K562 (cell line): ENCODE results near the gene GRIN1. TPM values are rescaled to one million over a fixed set of nuclear protein-coding genes. Genes with fewer than 3 reads are reported as not detected.

Source experiments
- ATAC-seq: fragments of 200-7000 bp; cut with Tn5 transposase; 3 replicates; pipeline ENCODE4 v1.9.1; 2020; ENCODE audit warnings: moderate library complexity
- BruUV-seq: library from RNA; stranded (reverse); fragments of 400-500 nt; replicated peaks from 2 replicates; lab custom pipeline; 2021; lab: Mats Ljungman, UMichigan
- CTCF ChIA-PET: fragments of 300-600 bp; formaldehyde crosslinking; extraction: SDS; loops from one replicate; lab custom pipeline; 2021; ENCODE audit warnings: low intra/inter-chr PET ratio; lab: Yijun Ruan, JAX
- POLR2A ChIA-PET: fragments of 300-600, 350-650 bp; sonication (Branson Sonifier 250); formaldehyde crosslinking; extraction: SDS; loops from one replicate; lab custom pipeline; 2021; ENCODE audit warnings: antibody characterized with exemption, inconsistent platforms; lab: Yijun Ruan, JAX
- DNase-seq, 4 experiments: peaks; one replicate each; pipeline versions ENCODE4 v3.0.0 to v3.0.0-alpha.2; 2011 to 2018; ENCODE audit warnings: low spot score in 3 of 4, mixed read lengths in 3 of 4; ENCODE audit errors: extremely low read depth in 1 of 4
- FAIRE-seq: peaks from 2 replicates; lab custom pipeline; 2011; peaks lifted over from hg19 to GRCh38; lab: Jason Lieb, UNC
- H2AFZ ChIP-seq: 2 replicates; pipeline ENCODE4 v1.6.0; 2011; ENCODE audit warnings: low read depth, low read length, control low read depth, inconsistent platforms
- H3K27ac ChIP-seq: fragments of 200-600 bp; 3 replicates; pipeline ENCODE4 v1.8.0; 2011; ENCODE audit warnings: low read depth, mild to moderate bottlenecking, control low read depth, inconsistent platforms, low read length, moderate library complexity, mixed read lengths; ENCODE audit errors: extremely low read depth
- H3K27me3 ChIP-seq, 2 experiments: fragments of 300-600 bp in 1 of 2; 2 replicates in 1 of 2; 3 replicates in 1 of 2; pipeline versions ENCODE4 v1.6.0 to v1.8.0; 2011; ENCODE audit warnings: inconsistent platforms in 2 of 2, low read length in 2 of 2, mild to moderate bottlenecking in 1 of 2, mixed read lengths in 1 of 2, moderate library complexity in 1 of 2; ENCODE audit not compliant: control insufficient read depth in 2 of 2, insufficient read depth in 2 of 2
- H3K36me3 ChIP-seq: fragments of 300-600 bp; 3 replicates; pipeline ENCODE4 v1.8.0; 2011; ENCODE audit warnings: mild to moderate bottlenecking, low read length, inconsistent platforms; ENCODE audit not compliant: control insufficient read depth, insufficient read depth
- H3K4me1 ChIP-seq, 2 experiments: fragments of 200-600 bp in 1 of 2; replicated peaks in 1 of 2; 2 replicates in 1 of 2; 3 replicates in 1 of 2; pipeline versions ENCODE4 v1.5.1 to v1.8.0; 2011; ENCODE audit warnings: inconsistent platforms in 2 of 2, low read length in 2 of 2, mild to moderate bottlenecking in 1 of 2, mixed read lengths in 1 of 2, moderate library complexity in 1 of 2; ENCODE audit not compliant: control insufficient read depth in 2 of 2, insufficient read depth in 2 of 2
- H3K4me2 ChIP-seq: 2 replicates; pipeline ENCODE4 v1.6.1; 2011; ENCODE audit warnings: low read length, control low read depth, inconsistent platforms, mixed read lengths; ENCODE audit not compliant: insufficient read depth
- H3K4me3 ChIP-seq: fragments of 200-600 bp; sonication (generic), shearing (Covaris generic); 2 replicates; pipeline ENCODE4 v1.5.1; 2016; ENCODE audit warnings: control low read depth, inconsistent platforms
- H3K79me2 ChIP-seq: fragments of 200-600 bp; 3 replicates; pipeline ENCODE4 v1.8.0; 2011; ENCODE audit warnings: low read length, inconsistent platforms; ENCODE audit not compliant: control insufficient read depth, insufficient read depth
- H3K9ac ChIP-seq, 2 experiments: 2 replicates each; pipeline versions ENCODE4 v1.6.0 to v1.6.1; 2011; ENCODE audit warnings: low read depth in 2 of 2, low read length in 2 of 2, control low read depth in 1 of 2, inconsistent platforms in 1 of 2, mild to moderate bottlenecking in 1 of 2, mixed read lengths in 1 of 2; ENCODE audit not compliant: insufficient read depth in 1 of 2
- H3K9me1 ChIP-seq: one replicate; pipeline ENCODE4 v1.6.0; 2011; ENCODE audit warnings: inconsistent platforms, mild to moderate bottlenecking, low read length, moderate library complexity; ENCODE audit not compliant: control insufficient read depth, insufficient read depth
- H3K9me3 ChIP-seq: replicated peaks from 2 replicates; pipeline ENCODE4 v1.5.1; 2011; ENCODE audit warnings: low read depth, low read length, inconsistent platforms; ENCODE audit not compliant: control insufficient read depth, insufficient read depth
- H4K20me1 ChIP-seq: replicated peaks from 2 replicates; pipeline ENCODE4 v1.6.1; 2011; ENCODE audit warnings: low read length, inconsistent platforms, mixed read lengths; ENCODE audit not compliant: control insufficient read depth, insufficient read depth
- ASH1L ChIP-seq: fragments of 450-650 bp; IDR thresholded peaks from 2 replicates; pipeline ENCODE4 v1.6.1; 2018; ENCODE audit warnings: borderline replicate concordance, mild to moderate bottlenecking, low read depth; ENCODE audit not compliant: partially characterized antibody
- CBFA2T2 ChIP-seq: fragments of 450-650 bp; conservative IDR thresholded peaks from 2 replicates; pipeline ENCODE4 v1.6.1; 2017; ENCODE audit warnings: mild to moderate bottlenecking
- CBFA2T3 ChIP-seq: fragments of 450-650 bp; IDR thresholded peaks from 2 replicates; pipeline ENCODE4 v1.6.1; 2017
- FOXP1 ChIP-seq: sonication (generic); formaldehyde crosslinking; IDR thresholded peaks from 2 replicates; pipeline ENCODE4 v1.8.0; 2022; ENCODE audit warnings: mild to moderate bottlenecking, missing genetic modification reagents
- MAZ ChIP-seq, 2 experiments: fragments of 450-650 bp in 1 of 2; sonication (generic) in 1 of 2; formaldehyde crosslinking; IDR thresholded peaks in 1 of 2; conservative IDR thresholded peaks in 1 of 2; 2 replicates each; pipeline versions ENCODE4 v1.4.0 to v1.5.0; 2020; ENCODE audit warnings: mild to moderate bottlenecking in 1 of 2, missing genetic modification reagents in 1 of 2
- MIER1 ChIP-seq: fragments of 450-650 bp; IDR thresholded peaks from 2 replicates; pipeline ENCODE4 v1.6.1; 2016; ENCODE audit warnings: antibody characterized with exemption, mild to moderate bottlenecking, low read depth
- MLLT1 ChIP-seq, 2 experiments: fragments of 450-650 bp; IDR thresholded peaks; 2 replicates each; pipeline ENCODE4 v1.6.1; 2016
- PML ChIP-seq: IDR thresholded peaks from 2 replicates; pipeline ENCODE4 v1.6.1; 2012; ENCODE audit warnings: low read length, inconsistent platforms
- POLR2AphosphoS5 ChIP-seq: IDR thresholded peaks from 2 replicates; pipeline ENCODE4 v1.6.1; 2011; ENCODE audit warnings: mild to moderate bottlenecking, low read depth, low read length, moderate library complexity; ENCODE audit not compliant: control insufficient read depth, insufficient read depth
- RBBP5 ChIP-seq: fragments of 200-600 bp; sonication (generic); IDR thresholded peaks from 2 replicates; pipeline ENCODE4 v1.6.1; 2012; ENCODE audit warnings: borderline replicate concordance, mild to moderate bottlenecking, low read length, control low read depth, inconsistent platforms; ENCODE audit not compliant: insufficient read depth, poor library complexity, severe bottlenecking
- SMARCA4 ChIP-seq: fragments of 450-650 bp; IDR thresholded peaks from 2 replicates; pipeline ENCODE4 v1.6.1; 2016
- ZBTB11 ChIP-seq, 3 experiments: fragments of 200-800 bp in 1 of 3; fragments of 250-450 bp in 1 of 3; fragments of 450-650 bp in 1 of 3; sonication (Bioruptor Pico) in 1 of 3; sonication (Bioruptor generic) in 1 of 3; formaldehyde crosslinking in 1 of 3; IDR thresholded peaks; 2 replicates each; pipeline versions ENCODE4 v1.6.1 to v1.8.0; 2016 to 2022; ENCODE audit warnings: mild to moderate bottlenecking in 2 of 3, missing genetic modification characterization in 2 of 3, missing compliant biosample characterization in 1 of 3, moderate library complexity in 1 of 3
- ZNF224 ChIP-seq: sonication (generic); formaldehyde crosslinking; IDR thresholded peaks from 2 replicates; pipeline ENCODE4 v1.8.0; 2022; ENCODE audit warnings: mild to moderate bottlenecking, missing genetic modification reagents
- ZNF263 ChIP-seq: sonication (generic); formaldehyde crosslinking; IDR thresholded peaks from 2 replicates; pipeline ENCODE4 v1.8.0; 2022; ENCODE audit warnings: mild to moderate bottlenecking, missing genetic modification reagents, borderline replicate concordance
- ZNF384 ChIP-seq: IDR thresholded peaks from 2 replicates; pipeline ENCODE4 v1.6.1; 2012; ENCODE audit warnings: low read depth, low read length, improper control_type of control experiment
- WGBS: fragments of 100-300 bp; shearing (Covaris generic); methylation state at CpG from one replicate; pipeline ENCODE4 v1.1.6; 2016; ENCODE audit warnings: low coverage, mixed read lengths; ENCODE audit not compliant: insufficient coverage; ENCODE audit errors: missing lambda C conversion rate; 5-methylcytosine and 5-hydroxymethylcytosine counted together
- in situ Hi-C: fragments of 300-500 bp; cut with MboI; formaldehyde crosslinking; loops from 4 replicates; pipeline ENCODE4 v1.15.0; 2018; ENCODE audit warnings: inconsistent platforms, mixed read lengths
- intact Hi-C: fragments of 100-400 bp; cut with micrococcal nuclease; formaldehyde crosslinking; loops from 2 replicates; pipeline ENCODE4 v1.14.2; 2022
- polyA plus RNA-seq, 8 experiments: library from polyadenylated mRNA; depleted of rRNA in 4 of 8; stranded (reverse) in 5 of 8; unstranded in 3 of 8; fragments of >200 nt; fragmentation: Nextera tagmentation in 2 of 8; fragmentation: Illumina TruSeq in 1 of 8; extraction: Ambion mirVana in 2 of 8; extraction: Trizol in 1 of 8; gene quantifications; 2 replicates each; pipeline versions ENCODE4 v1.2.1 to v1.2.3, GENCODE V29; 2011 to 2014; ENCODE audit warnings: inconsistent platforms in 1 of 8, missing spikeins in 1 of 8
- total RNA-seq, 7 experiments: library from RNA; depleted of rRNA in 6 of 7; stranded (reverse); fragments of >200 nt in 6 of 7; fragmentation: Illumina TruSeq in 2 of 7; extraction: Trizol in 2 of 7; gene quantifications; 2 replicates each; pipeline versions ENCODE4 v1.2.1 to v1.2.3, GENCODE V29; 2011 to 2021; ENCODE audit warnings: low replicate concordance in 1 of 7

The GRIN1 gene
- total and polyA plus RNA-seq, 9 of the 15 experiments (the other 6 are each of a cell fraction or from before 2014, with no cell fraction given): 0.03 to 0.35 (median 0.16) TPM; not detected in 6

- in situ Hi-C loops: loop anchor here (5.0 kb wide), 1 partner anchor 100 kb away; the partner anchor contains the start of genes CYSRT1 and RNF224
- ChIA-PET POLR2A (interaction anchor here (0.6 to 1.4 kb wide), 10 partner anchors 9 to 115 kb away, joined by 3 to 4 read pairs (median 3); a partner anchor contains a TSS), CTCF (interaction anchor here (0.7 kb wide), 1 partner anchor 62 kb away, joined by 4 read pairs; no protein-coding TSS in a partner anchor)
- Histone ChIP-seq H3K4me2 (peak overlapping the region; percentile 100), H3K27ac (peak overlapping the region; percentile 78), H3K4me3 (peak overlapping the region; percentile 91), H4K20me1 (no peaks in the 10 kb centered on the region), H3K9me1 (no peaks in the 10 kb centered on the region), H3K36me3 (peaks cover 2% of the 10 kb centered on the region; the same call in 1 of the 3 replicates), H3K4me1 (peaks cover 16 to 37% of the 10 kb centered on the region in 2 experiments), H3K79me2 (peaks cover 35% of the 10 kb centered on the region), H2AFZ (peak overlapping the region; percentile 64), H3K9ac (peak overlapping the region; percentile 84 to 100), H3K27me3 (no peaks in the 10 kb centered on the region), H3K9me3 (no peaks in the 10 kb centered on the region)
- WGBS: 4% methylated on average over 21 of the region's 24 CpGs
- BruUV-seq: TSS peak; percentile 79
- intact Hi-C loops: loop anchor here (2.0 kb wide), 1 partner anchor 23 kb away; no protein-coding TSS in a partner anchor
- DNase-seq: peak; percentile 43 to 77 (median 51)
- peak; percentile 70 for FAIRE-seq
- peak; percentile 10 for ATAC-seq
- 0 out of 2 replicates have a peak, but pooled peaks have one; percentile 33 for TF ChIP-seq FOXP1
- TF ChIP-seq CBFA2T3: peak; percentile 49; the same call in 1 of the 2 replicates
- peak; percentile 59; the same call in 1 of the 2 replicates for TF ChIP-seq MIER1
- TF ChIP-seq ASH1L: peak; percentile 39
- peak in 2 of 3 experiments; percentile 36 to 96; a peak in 3 of 6 replicates for TF ChIP-seq ZBTB11 (CRISPR knock-in tag; IDR thresholded peaks at IDR 0.05)
- TF ChIP-seq MAZ (CRISPR knock-in tag; conservative IDR thresholded peaks at IDR 0.05 in 1 of 2, IDR thresholded peaks at IDR 0.05 in 1 of 2): peak in 1 of 2 experiments; percentile 31; a peak in 1 of 4 replicates
- peak; percentile 51; the same call in 1 of the 2 replicates for TF ChIP-seq PML
- TF ChIP-seq MLLT1 (IDR thresholded peaks at IDR 0.05): peak in 1 of 2 experiments; percentile 31; a peak in 1 of 4 replicates
- TF ChIP-seq ZNF224: no peak
- peak; percentile 33; the same call in 1 of the 2 replicates for TF ChIP-seq POLR2AphosphoS5
- peak; percentile 39 for TF ChIP-seq CBFA2T2
- peak; percentile 5 for TF ChIP-seq RBBP5
- peak; percentile 55 for TF ChIP-seq SMARCA4
- peak; percentile 99 for TF ChIP-seq ZNF384
- TF ChIP-seq ZNF263 (CRISPR knock-in tag): 0 out of 2 replicates have a peak, but pooled peaks have one; percentile 5
Observed at GRCh38 chr9:137127301-137128157, 11.4 kb upstream of the GRIN1 start.
